ENCODE data around the gene DUOX1.

DUOX1 gene

DNA sequence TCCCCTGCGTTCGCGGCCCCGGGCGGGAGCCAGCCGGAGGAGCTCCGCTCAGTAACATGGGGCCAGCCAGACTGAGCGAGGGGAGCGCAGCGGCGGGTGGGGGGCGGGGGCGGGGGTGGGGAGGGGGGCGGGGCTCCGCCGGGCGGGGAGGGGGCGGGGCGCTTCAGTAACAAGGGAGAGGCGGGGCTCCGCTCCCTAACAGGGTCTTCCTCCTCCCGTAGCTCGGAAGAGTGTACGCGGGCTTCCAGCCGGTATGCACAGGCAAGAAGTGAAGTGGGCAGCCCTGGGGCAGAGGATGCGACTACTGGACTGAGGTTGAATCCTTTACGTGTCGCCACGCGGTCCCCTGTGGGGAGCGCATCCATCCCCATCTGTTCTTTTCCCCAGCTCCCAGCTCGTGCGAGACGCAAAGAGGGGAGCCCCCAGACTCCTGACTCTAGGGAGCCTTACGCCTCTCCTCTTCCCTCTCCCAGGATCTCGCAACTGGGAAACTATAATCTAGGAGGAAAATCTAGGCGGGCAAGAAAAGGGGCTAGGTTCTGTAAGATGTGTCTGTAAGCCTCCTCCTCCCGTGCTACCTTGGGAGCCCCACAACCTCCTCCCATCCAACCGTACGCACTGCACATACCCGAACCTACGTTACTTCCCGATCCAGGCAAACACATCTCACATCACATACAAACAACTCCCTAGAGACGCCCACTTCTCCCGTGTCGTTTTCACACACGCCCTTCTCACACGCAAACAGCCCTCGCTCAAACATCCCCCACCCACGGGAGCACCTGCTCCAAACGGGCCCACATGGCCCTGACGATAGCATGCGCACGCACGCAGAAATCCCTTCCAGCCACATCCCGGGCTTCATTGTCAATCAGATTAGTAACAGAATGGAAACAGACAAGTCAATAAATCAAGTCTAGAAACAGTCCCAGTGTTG, 58.4 kb downstream of the DUOX1 start, which contains the start of gene SHF:
SHF (minus strand) TSS at position 73 of the 937 bp plus-strand sequence; CDS start at position 58, 15 bp downstream.
- peak; percentile 89 for DNase-seq (ENCODE audit: low spot score)

DNA sequence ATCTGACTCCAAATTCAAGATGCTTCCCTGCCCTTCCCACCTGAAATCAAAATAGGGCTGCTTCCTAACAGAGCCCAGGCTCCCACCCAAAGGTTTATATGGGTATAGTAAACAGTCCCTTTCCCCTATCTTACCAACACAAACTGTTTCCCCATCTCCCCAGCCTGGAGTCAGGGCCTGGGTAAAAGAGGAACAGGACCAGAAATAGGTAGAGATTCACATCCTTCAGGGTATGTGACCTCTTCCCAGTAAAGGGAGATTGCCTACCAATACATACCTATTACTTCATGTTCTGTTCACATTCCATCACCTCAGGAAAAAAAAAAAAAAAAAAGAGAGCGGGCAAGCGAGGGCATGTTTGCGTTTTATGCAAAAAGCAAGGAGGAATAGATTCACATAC, 67.7 kb downstream of the DUOX1 start:
- no peak for DNase-seq (ENCODE audit: low spot score)

DNA sequence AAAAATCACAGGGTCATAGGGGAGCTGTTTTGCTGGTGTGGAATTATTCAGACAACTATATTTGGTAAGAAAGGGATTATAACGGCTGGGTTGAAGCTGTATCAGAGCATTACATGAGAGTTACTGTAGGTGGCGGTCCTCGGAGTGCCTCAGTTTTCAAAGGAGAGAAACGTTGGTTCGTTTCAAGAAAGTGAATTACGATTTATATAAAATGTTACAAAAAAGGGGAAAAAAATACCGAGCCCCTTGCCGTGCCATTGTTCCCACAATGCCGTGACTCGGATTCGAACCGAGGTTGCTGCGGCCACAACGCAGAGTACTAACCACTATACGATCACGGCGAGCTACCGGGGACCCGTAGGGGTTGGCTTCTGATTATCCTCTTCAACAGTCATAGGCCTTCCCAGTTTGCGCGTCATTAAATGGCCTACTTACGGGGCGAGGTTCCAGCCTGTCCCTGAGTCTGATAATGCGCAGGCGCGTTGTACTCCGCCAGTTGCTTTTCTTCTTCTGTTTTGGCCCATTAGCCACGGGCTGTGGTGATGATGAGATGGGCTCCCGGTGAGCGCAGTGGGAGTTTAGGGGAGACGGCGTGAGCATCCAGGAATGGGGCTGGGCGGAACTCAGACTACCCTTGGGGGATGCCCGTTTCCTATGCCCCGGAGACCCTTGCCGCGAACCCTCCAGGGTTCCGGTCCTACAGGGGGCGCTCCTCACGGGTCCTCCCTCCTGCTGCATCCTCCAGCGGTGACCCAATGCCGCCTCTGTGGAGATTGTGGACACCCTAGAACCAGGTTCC, 68.7 kb downstream of the DUOX1 start:
- peak; percentile 85 for DNase-seq (ENCODE audit: low spot score)

DNA sequence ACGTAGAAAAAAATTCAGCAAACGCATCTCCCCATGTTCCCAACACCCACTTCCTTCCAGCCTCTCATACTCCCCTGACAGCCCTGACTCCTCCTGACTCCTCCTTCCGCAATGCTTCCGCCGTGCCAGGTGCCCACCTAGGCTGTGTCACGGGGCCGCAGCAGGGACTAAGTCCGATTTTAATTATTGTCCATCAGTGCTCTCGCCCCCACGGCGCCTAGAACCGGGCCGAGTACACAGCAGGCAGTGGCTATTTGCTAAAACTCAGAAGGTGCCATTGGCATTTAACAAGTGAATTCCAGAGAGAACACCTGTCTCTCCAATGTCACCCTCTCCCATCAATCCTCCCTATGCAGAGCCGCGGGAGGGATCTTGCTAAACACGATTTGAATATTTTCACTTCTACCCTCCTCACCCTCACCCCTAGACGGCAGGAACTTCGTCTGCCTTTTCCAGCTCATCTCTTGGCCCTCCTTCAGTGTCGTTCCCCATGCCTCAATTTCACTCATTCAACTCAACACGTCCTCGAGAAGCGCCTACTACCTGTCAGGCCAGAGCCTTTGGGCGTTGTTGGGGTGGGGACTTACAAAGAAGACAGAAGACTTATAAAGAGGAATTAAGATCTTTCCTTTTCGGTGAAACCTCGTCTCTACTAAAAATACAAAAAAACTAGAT, 69.5 kb downstream of the DUOX1 start:
- DNase-seq (ENCODE audit: low spot score) = no peak

DNA sequence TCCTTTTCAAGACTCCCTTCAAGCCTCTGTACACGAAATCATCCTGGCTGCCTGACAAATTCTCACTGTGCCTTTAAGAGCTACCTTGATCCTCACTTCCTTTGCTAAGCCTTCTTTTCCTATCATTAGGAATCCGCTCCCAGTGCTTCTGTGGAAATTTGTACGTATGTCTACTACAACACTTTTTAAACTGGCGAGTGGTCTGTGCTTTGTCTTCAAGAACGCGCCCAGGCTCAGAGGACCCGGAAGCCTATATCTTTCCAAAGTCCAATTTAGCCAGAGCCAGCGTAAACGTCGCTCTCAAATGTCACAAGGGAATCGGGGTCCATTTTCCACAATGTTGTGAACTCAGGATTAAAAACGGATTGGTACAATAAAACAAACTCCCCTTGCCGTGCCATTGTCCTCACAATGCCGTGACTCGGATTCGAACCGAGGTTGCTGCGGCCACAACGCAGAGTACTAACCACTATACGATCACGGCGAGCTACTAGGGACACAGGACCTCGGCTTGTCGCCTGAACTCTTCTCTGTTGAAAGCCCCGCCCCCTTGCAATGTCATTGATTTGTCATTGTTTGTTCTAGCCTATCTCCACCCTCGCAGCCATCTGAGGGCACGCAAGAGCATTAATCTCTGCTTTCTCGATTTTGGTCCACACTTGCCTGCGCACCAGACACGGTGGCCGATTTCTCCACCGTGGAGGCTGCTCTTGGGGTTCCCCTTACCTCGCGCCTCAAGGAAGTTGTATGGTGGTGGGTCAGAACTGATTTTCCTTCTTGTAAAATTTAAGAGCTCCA, 70.4 kb downstream of the DUOX1 start:
- peak; percentile 81 for DNase-seq (ENCODE audit: low spot score)

DNA sequence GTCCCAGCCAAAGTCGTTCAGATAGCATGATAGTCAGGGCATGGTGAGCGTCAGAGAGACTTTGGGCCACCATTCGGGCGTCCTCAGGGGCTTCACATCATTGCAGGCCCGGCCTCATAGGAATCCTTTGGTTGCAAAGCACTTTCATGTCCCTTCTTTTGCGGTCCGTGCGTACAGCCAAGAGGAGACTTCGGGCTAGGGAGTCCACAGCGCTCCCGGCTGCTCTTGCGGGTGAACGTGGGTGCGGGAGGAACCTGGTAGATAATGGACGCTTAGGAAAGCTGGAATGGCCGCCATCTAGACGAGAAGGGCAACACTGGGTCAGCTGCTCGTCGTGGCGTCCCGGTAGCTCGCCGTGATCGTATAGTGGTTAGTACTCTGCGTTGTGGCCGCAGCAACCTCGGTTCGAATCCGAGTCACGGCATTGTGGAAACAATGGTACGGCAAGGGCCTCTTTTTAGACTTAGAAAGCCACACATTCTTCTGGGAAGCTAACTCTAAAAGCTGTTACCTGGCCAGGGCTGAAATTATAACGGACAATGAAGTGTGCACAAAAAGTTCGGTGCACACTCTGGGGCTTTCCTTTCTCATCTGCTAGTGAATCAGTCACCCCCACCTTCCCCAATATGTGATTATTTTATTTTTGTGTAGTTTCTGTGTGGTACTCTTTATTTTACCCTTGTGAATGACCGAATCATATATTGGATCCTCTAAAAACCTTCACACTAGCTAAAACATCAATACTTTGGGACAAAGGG, 71.2 kb downstream of the DUOX1 start:
- DNase-seq (ENCODE audit: low spot score) = peak; percentile 67

DNA sequence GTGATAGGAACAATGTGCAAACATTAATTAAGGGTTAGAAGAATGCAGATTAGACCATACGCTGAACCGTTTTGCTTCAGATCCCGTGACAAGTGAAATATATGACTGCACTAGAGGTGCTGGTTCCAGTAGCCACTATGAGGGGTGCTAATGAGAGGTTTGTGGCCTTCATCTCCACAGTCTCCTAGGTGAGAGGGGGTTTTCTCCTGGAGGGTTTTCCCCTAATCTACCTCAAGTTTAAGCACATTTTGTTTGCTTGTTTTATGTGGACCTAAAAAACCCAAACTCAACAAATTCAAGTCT, 71.7 kb downstream of the DUOX1 start:
- no peak for DNase-seq (ENCODE audit: low spot score)

DNA sequence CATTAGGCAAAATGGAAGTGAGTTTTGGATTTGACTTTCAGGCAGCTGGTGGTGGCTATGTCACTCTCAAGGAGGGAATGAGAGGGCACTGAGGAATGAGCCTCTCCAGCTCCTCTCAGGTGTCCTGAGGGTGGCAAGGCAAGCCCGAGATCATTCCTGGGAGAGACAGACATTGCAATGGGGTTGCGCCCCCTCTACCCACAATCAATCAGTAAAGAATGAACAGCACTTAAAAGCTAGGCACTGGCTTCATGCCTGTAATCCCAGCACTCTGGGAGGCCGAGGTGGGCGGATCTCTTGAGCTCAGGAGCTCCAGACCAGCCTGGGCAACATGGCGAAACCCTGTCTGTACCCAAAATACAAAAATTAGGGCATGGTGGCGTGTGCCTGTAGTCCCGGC, 72.1 kb downstream of the DUOX1 start:
- DNase-seq (ENCODE audit: low spot score) = no peak

DNA sequence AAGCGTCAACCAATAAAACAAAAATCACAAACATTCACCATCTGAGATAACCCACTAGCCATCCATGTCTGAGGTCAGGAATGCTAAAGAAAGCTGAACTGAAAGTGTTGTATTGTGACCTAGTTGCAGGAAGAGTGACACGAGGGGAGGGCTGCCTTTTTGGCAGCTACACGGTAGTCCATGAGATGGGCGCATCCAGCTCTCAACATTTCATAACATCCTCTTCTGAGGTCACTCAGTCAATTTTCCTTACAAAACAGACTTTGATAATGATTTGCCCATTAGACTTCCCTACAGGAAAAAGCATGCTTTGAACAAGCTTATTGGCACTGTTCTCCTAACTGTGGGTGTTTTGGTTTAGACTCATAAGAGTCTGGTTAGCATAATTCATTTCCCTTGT, 73.4 kb downstream of the DUOX1 start:
- DNase-seq (ENCODE audit: low spot score) = no peak

DNA sequence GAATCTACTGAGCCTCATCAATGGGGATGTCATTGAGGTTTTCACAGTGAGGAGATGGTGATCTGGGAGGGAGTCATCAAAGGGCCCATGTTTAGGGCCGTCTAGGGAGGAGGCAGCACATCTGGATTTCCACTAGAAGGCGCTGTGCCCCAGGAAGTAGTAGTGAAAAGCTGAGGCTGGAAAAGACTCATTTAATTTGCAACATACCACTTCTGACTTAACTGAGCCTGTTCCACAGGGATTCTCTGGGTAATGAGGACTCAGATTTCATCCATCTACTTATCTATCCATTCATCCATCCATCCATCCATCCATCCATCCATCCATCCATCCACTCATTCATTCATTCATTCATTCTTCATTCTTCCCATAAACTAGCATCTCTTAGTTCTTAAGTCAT, 75.4 kb downstream of the DUOX1 start:
- peak; percentile 74 for DNase-seq (ENCODE audit: low spot score)

DNA sequence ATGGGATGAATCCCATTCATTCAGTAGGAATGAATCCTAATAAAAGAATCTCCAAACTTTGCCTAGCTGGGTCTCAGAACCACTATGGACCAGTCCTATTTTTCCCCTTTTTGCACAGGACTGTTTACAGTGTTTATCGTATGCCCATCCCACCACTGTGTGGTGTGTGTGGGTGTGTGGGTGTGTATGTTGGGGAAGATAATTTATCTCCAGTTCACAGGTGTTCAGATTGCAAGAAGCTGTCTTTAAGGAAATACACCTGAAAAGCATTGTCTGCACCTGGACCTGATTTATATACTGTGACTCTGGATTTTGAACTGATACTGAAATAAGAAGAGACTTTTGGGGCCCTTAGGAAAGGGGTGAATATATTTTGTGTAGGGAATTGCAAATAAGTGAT, 82.7 kb downstream of the DUOX1 start:
- DNase-seq (ENCODE audit: low spot score) = no peak

All from D341Med (cell line).